GM18907 (cell line): ENCODE data around the gene HK1.

Experiments used
- ATAC-seq: cut with Tn5 transposase; IDR thresholded peaks from one replicate; pipeline ENCODE4 v1.9.1; 2021; ENCODE audit warnings: mild to moderate bottlenecking, moderate library complexity; ENCODE audit not compliant: unreplicated experiment

Gene HK1

DNA sequence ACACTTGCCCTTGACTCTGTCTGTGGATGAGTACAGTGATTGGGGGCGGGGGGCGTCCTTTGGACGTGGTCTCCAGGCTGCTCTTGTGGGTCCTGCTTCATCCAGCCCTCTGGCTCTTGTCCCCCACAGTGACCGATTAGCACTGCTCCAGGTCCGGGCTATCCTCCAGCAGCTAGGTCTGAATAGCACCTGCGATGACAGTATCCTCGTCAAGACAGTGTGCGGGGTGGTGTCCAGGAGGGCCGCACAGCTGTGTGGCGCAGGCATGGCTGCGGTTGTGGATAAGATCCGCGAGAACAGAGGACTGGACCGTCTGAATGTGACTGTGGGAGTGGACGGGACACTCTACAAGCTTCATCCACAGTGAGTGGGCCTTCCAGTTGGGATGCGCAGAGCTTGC lies 120.2 kb downstream of the HK1 start:
- ATAC-seq, result no peak

DNA sequence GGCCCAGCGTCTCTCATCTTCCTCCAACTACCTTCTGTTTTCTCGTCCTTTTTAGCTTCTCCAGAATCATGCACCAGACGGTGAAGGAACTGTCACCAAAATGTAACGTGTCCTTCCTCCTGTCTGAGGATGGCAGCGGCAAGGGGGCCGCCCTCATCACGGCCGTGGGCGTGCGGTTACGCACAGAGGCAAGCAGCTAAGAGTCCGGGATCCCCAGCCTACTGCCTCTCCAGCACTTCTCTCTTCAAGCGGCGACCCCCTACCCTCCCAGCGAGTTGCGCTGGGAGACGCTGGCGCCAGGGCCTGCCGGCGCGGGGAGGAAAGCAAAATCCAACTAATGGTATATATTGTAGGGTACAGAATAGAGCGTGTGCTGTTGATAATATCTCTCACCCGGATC lies 122.6 kb downstream of the HK1 start:
- ATAC-seq, result no peak

DNA sequence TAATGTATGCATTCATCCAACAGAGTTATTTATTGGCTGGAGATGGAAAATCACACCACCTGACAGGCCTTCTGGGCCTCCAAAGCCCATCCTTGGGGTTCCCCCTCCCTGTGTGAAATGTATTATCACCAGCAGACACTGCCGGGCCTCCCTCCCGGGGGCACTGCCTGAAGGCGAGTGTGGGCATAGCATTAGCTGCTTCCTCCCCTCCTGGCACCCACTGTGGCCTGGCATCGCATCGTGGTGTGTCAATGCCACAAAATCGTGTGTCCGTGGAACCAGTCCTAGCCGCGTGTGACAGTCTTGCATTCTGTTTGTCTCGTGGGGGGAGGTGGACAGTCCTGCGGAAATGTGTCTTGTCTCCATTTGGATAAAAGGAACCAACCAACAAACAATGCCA lies 123.1 kb downstream of the HK1 start:
- ATAC-seq, result no peak

DNA sequence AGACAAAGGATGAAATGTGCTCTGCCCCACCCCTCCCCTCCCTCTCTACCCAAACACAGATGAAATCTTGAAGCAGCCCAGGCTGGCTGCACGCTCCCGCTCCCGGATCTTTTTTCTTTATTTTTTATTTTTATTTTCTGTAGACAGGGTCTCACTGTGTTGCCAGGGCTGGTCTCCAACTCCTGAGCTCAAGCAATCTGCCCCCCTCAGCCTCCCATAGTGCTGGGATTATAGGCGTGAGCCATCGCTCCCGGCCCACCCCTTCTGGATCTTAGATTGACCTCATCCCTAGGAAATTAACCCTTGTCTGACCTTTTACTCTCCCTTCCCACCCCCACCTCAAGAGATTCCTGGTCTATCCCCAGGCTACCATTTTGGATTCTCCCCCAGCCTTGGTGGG lies 124.1 kb downstream of the HK1 start:
- no peak for ATAC-seq

DNA sequence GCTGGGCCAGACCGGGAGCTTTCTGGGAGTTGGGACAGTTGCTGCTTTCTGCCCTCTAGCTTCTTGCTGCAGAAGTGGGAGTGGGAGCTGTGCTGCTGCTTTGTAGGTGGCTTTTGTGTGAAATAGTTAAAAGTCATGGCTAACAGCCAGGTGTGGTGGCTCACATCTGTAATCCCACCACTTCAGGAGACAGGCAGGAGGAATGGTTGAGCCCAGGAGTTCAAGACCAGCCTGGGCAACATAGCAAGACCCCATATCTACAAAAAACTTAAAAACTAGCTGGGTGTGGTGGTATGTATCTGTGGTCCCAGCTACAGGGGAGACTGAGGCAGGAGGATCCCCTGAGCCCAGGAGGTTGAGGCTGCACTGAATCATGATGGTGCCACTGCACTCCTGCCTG lies 124.8 kb downstream of the HK1 start:
- ATAC-seq, result no peak

DNA sequence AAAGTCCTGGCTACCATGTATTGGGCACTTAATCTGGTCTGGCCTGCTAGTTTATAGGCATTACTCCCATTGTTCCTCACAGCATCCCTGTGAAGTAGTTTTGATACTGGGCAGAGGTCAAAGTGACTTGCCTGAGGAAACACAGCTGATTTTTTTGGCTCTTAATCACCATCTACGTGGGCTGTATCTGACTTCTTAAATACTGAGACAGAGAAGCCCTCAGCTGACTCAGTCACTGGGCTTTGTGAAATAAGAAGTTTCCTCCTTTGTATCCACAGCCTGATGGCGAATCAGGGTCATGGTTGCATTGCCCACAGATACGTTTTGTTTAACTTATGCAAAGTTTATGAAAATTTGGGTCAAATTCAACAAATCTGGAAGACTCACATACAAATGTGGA lies 125.2 kb downstream of the HK1 start:
- no peak for ATAC-seq

DNA sequence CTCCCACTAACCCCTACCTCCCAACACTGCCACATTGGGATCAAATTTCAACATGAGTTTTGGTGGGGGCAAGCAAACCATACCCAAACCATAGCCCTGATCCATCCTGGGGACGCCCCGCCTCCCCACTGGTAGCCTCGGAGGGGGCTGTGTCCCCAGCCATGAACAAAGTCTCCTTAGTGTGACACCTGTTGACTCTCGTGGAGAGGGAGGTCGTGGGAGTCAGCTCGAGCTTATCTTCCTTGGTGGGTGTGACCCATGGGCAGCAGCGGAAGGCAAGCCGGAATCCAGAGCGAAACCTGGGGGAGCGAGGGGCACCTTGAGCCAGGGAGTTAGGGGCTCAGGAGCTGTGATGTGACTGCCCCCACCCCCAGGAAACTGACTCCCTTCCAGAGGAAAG lies 126.5 kb downstream of the HK1 start:
- no peak for ATAC-seq

DNA sequence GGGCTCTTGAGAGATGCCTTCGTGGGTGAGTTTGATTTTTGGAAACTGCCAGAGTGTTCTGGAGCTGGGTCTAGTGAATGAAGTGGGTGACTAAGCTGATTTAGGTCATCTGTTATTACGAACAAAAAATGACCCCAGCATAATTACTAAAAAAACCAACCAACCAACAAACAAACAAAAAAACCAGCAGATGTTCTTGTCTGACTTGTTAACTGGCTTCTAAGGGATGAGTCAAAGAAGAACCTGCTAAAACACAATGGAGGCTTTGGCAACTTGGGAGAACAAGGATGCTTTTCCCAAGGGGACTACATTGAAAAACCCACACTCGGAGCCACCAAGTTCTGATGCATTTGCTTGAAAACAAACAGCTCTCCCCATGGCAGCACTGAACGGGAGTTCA lies 126.9 kb downstream of the HK1 start:
- ATAC-seq, result no peak

DNA sequence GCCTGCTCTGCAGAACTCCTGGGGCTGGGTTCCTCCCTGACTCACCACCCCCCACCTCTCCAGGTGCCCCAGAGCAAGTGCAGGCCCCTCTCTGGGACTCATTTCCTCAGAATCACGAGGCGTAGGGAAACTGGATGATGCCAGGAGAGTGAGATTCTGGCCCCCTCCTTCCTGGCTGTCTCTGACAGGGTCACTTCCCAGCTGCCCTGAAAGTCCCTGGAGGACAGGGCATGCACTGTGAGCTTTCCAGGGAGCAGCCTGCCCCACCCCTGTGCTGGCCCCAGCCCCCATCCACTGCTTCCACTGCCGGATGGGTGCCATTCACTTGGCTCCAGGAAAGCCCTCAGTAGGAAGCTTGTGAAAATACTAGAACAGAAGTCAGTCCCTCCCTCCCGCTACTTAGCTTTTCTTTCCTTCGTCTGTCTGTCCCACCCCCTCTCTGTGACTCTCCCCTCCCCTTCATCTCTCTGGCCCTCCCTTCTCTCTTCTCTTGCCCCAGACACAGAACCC lies 128.1 kb downstream of the HK1 start:
- ATAC-seq, result no peak

DNA sequence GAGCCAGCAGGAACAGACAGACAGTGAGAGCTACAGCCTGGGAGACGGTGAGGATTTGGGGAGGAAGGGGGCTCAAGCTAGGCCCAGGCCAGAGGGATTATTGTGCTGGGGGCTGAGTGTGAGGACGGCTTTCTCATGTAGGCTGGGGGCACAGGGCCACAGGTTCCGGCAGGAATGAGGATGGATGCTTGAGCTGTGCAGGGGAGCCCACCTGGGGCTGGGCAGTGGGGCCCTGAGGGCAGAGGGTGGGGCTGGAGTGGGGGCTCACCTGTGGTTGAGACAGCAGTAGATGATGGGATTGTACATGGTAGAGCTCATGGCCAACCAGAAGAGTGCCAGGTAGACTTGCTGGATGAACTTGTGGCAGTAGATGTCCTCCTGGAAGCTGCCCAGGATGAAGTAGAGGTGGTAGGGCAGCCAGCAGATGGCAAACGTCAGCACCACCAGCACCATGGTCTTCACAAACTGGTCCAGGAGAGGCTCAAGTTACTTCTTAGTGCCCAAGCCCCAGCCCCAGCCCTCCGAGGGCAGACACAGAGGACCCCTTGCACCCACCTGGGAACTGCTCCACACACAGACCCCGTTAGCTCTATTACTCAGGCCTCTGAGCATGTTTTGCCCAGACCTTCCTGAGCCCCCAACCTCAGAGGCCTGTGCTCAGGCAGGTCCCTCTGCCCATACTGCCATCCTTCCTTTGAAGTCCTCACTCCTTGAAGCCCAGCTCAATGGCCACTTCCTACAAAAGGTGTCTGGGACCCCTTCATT lies 128.7 kb downstream of the HK1 start:
- no peak for ATAC-seq

DNA sequence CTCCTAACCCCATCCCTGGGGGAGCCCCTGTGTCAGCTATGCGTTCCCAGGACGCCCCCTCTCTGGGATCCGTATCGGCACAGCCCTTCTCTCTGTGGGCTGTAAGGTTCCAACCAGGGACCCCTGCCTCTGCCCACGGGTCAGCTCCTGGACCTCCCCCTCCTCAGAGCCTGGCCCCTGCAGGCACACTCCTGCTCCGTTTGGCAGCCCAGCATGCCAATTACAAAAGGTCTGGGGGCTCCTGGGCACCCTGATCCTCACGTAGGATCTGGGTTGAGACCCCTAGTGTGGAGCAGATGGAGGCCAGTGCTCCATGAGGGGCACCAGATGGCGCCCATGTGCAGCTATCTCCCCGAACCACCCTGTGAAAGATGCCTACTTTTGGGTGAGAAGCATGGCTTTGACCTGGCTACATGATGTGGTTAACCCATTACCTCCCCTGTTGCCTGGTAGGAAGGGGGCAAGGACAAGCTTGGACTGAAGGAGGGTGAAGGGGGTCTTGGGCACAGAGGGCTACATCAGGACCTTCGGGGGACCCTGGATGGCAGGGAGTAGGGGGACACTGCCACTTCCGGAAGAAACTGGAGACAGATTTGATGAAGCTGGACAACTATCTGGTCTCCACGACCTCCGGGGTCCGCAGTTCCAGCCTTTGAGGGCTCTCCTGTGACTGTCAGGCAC lies 129.5 kb downstream of the HK1 start:
- ATAC-seq, result no peak

DNA sequence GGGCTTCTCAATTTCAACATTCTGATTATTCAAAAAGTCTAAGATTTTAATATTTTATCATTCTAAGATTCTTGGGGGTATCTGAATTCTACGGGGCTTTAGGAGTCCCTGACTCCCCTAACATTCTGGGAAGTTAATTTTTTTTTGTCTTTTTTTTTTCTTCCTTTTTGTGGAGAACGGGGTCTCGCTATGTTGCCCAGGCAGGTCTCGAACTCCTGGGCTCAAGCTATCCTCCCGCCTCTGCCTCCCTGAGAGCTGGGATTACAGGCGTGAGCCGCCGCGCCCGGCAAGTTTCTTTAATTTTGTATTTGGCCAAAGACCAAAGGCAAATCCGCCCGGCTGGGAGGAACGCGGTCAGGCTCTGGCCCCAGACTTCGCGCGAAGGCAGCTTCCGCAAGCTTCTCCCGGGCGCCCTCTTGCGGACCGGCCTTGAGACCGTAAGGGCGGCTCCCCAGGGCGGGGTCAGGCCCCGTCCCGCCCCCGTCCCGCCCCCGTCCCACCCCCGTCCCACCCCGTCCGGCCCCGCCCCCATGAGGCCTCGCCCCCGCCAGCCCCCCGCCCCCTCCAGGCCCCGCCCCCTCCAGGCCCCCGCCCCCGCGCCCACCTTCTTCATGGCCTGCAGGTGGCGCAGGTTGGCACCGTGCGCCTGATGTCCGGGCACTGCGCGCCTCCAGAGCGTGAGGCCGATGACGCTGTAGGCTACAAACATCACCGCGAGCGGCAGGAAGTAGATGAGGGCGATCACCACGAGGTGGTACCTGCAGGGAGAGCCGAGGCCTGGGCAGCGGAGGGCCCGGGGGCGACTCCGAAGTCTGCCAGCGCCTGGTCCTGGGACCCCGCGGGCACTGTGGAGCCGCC lies 130.3 kb downstream of the HK1 start:
- ATAC-seq, result peak; percentile 88

DNA sequence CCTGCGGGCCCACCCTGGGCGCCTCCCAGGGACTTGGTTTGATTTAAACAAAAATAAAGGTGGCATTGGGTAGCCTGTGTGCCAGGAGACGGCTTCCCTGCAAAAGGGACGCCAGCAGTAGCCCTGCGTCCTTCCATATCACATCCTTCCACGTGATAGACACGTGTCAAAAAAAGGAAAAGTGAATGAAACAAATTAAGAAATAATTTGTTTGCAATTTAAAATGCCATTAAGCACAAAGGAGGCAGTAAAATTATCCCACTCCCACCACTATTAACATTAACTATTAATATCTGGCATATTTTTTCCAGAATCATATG lies 130.8 kb downstream of the HK1 start:
- no peak for ATAC-seq

DNA sequence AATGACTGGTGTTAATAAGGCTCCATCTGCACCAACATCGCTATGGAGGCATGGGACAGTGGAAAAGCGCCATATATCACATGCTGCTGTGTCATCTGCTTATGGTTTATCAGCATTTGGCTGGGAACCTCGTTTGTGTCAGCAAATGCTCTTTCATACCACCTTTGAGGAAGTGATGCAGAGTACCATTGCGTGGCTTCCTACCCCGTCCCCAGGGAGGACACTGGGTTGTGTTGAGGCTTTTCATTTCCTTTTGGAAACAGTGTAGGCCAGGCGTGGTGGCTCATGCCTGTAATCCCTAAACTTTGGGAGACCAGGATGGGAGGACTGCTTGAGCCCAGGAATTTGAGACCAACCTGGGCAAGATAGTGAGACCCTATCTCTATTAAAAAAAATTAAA lies 131.7 kb downstream of the HK1 start:
- ATAC-seq, result peak; percentile 37

DNA sequence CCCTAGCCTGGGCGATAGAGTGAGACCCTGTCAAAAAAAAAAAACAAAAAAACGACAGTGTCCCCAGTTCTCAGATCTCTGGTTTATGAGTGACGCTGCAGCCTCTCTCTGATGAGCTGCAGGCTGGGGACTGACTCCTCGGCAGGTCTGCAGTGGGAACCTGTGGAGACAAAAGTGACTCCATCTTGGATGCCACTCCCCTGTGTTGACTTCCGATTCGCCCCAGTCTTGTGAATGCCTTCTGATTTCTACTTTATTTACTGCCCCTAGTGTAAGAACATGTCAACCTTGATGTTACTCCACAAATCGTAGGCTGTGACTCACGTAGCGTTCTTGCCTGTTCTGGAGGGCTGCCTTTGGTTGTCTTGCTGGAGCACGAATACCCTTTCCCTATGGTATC lies 132.2 kb downstream of the HK1 start:
- no peak for ATAC-seq

DNA sequence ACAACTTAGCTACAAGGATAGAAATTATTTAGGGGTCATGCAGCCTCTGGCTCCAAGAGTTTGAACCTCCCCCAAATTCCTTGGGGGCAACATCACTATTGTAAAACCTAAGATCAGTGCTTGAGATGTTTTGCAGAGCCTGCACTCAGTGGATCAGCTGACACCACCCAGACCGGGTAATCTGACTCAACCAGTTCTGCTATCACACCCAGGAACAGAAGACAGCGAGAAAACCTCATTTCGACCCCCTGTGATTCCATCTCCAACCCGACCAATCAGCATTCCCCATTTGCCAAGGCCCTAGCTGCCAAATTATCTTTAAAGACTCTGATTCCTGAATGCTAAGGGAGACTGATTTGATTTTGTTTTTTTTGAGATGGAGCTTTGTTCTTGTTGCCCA lies 133.2 kb downstream of the HK1 start:
- ATAC-seq, result no peak

DNA sequence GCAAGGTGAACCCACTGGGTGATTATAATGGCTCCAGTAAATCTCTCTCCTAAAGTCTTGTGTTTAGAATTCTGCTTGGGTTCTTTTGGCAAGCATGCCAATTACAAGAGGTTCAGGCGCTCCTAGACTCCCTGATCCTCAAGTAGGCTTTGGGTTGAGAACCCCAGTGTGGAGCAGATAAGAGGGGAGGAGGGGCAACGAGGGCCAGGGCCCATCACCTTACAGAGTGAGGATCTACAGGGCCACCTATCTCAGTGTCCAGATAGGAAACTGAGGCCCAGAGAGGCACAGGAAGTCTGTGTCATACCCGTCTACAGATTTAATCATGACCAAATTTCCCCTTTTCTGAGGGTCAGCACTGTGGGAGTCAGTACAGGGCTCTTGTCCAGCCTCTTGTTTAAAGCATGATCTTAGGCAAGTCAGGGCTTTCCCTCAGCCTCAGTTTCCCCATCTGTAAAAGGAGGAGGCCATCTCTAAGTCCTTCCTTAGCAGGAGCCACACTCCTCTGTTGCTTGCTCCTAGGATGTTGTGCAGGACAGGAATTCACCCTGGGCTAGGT lies 134.0 kb downstream of the HK1 start:
- no peak for ATAC-seq

DNA sequence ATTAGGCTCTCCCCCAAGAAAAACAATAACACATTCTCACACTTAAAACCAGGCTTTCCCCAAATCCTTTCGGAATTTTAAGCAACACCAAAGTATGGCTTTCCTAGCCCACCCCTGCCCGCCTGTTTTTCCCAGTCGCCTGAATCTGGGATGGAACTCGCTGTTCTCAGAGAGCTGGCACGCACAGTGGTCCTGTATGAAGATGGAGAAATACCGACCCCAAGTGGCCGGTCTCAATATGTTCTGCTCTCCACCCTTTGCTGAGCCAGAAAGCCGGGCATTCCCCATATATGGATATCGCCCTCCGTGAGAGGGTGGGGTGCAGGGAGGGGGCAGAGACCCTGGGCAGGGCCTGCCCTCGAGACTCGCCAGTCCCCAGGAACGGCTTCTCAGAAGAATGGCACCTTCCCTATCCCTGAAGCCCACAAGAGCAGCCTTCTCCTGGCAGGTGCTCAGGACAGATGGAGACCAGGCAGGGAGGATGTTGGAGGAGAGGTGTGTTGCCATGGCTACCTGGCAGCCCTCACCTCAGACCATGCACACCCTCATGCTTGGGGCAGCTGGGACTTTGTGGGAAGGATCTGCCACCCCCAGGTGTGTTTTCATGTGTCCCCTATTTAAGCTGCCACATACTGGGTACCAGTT lies 135.0 kb downstream of the HK1 start:
- no peak for ATAC-seq

DNA sequence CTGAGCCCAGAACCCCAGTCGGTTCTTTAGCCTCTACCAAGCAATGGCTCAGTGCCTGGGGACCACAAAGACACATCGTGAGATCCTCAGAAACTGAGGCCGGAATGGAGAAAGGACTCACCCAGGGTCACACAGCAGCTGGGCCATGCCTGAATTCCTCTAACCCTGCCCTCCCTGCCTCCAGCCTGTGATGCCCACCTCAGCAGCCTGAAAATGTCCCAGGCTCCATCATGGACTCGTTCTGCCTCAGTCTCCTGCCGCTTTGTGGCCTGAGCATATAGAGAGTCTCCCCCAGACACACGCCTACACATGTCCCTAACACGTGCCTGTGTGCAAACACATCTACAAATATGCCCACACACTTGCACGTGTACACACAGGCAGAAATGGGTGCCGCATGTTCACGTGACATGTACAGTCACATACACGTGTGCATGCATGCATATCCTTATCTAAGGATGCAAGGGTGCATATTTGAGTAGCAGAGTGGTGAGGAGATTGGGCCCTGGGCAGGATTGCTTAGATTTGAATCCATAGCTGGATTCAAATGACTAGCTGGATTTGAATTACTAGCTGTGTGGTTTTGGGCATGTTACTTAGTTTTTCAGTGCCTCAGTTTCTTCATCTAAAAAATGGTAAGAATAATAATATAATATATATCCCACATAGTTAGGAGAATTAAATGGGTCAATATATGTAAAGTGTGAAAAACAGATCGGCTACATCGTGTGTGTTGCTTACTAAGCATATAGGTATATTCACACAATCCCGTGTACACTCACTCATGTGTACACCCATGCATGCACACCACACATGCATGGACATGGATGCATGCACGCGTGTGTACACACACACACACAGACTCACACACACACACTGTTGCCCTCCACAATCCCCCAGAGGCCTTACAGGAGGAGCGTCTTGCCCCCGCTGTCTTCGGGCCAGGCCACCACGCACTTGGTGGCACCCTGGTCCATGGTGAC lies 136.0 kb downstream of the HK1 start:
- ATAC-seq, result no peak

DNA sequence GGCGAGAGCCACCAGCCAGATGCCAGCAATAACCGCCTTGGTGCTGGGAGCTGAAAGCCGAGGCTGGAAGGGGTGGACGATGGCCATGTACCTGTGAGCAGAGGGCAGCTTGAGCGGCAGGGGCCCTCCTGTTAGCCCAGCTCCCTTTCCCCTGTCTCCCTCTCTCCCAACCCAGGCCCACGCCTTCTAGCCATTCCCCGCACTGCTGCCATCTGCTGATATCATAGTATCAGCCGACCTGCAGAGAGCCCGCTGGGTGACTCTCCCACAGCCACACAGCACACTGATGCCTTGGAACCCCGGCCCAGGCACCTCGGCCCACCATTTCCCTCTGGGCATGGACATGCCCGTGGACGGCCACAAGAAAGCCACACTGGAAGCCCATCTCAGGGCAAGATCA lies 136.8 kb downstream of the HK1 start:
- no peak for ATAC-seq
